ENCODE data around the gene REEP5. TPM values are rescaled to one million over a fixed set of nuclear protein-coding genes. Genes with fewer than 3 reads are reported as not detected.

REEP5 gene
- total and polyA plus RNA-seq, 2 of the 8 experiments (the other 6 are each of a cell fraction or from before 2014, with no cell fraction given): 58.3 to 94.3 TPM

DNA sequence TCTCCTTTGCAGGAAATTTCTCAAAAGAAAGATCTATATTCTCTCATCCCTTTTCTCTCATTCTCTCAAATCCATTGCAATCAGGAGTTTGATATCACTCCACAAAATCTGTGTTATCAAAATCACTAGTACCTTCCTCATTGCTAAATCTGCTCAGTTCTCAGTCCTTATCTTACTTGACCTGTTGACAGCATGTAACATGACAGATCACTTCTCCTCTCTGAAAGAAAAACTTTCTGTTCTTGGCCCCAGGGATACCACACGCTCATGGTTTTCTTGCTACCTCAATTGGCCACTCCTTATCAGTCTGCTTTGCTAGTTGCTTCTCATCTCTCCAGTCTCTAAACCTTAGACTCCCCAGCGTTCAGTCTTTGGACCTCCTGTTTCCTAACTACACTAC is 38.8 kb downstream of the REEP5 start:
- peaks cover 3 to 7% of the 10 kb centered on the region in 2 experiments for H4K20me1 ChIP-seq (replicated peaks in 1 of 2; ENCODE audit: control insufficient read depth in 1 of 2, insufficient read depth in 2 of 2, low read length in 2 of 2)

More for the DNA sequence above, 38.8 kb downstream of the REEP5 start:
- H2BK20ac ChIP-seq (ENCODE audit: low read length): no peak overlapping the region
- H2AFZ ChIP-seq (ENCODE audit: low read length): no peak overlapping the region
- H3K56ac ChIP-seq (replicated peaks; ENCODE audit: insufficient read length, low read depth, low read length): no peak overlapping the region
- H3K23ac ChIP-seq (ENCODE audit: insufficient read length): no peak overlapping the region
- 91% methylated on average over 2 of the region's 2 CpGs; no CpG with 5 or more reads in 1 of the 2 experiments for WGBS, 2 experiments (ENCODE audit: extremely low coverage in 1 of 2, insufficient coverage in 1 of 2, insufficient read length in 1 of 2, insufficient replicate concordance in 2 of 2, low coverage in 1 of 2, low lambda C conversion rate in 2 of 2, missing lambda C conversion rate in 1 of 2)
- H3K27me3 ChIP-seq (replicated peaks in 1 of 4; ENCODE audit: control insufficient read depth in 3 of 4, extremely low read depth in 1 of 4, insufficient read depth in 3 of 4, low read length in 3 of 4): peaks cover 0 to 1% (median 0%) of the 10 kb centered on the region in 4 experiments; a peak in 1 of 7 replicates
- no peak overlapping the region for H3K14ac ChIP-seq (ENCODE audit: insufficient read length)
- TF ChIP-seq BCL11A (IDR thresholded peaks at IDR 0.05; ENCODE audit: low read depth in 2 of 2, low read length in 2 of 2) (no peak), SP4 (IDR thresholded peaks at IDR 0.05; ENCODE audit: low read length) (no peak), CTBP2 (IDR thresholded peaks at IDR 0.05; ENCODE audit: borderline replicate concordance, insufficient read depth, insufficient read length, low read length) (no peak), EP300 (IDR thresholded peaks at IDR 0.05; ENCODE audit: borderline replicate concordance in 1 of 2, low read depth in 2 of 2, low read length in 2 of 2) (no peak)
- no peak overlapping the region for H3K4me2 ChIP-seq (ENCODE audit: insufficient read depth in 1 of 2, low read depth in 2 of 2, low read length in 2 of 2)
- no peaks in the 10 kb centered on the region for H3K4me1 ChIP-seq (replicated peaks in 1 of 4; ENCODE audit: control insufficient read depth in 3 of 4, insufficient read depth in 4 of 4, low read length in 3 of 4)
- no peak overlapping the region for H2BK120ac ChIP-seq (replicated peaks; ENCODE audit: low read depth, low read length)
- no peak overlapping the region for H3K4me3 ChIP-seq (ENCODE audit: extremely low read depth in 1 of 4, insufficient read depth in 2 of 4, low read depth in 3 of 4, low read length in 4 of 4)
- no peak overlapping the region for H2BK5ac ChIP-seq (ENCODE audit: low read depth, low read length)
- H2BK15ac ChIP-seq (ENCODE audit: low read length): no peak overlapping the region
- no peaks in the 10 kb centered on the region for H3K79me1 ChIP-seq (ENCODE audit: low read depth, low read length)
- FAIRE-seq: no peak
- H3K4ac ChIP-seq (replicated peaks; ENCODE audit: insufficient read length, low read depth, low read length): no peak overlapping the region
- H3K18ac ChIP-seq (ENCODE audit: extremely low read depth, low read length): no peak overlapping the region
- H4K8ac ChIP-seq (ENCODE audit: extremely low read depth, insufficient read depth, low read length): no peak overlapping the region
- POLR2A ChIA-PET (ENCODE audit: partially characterized antibody): interaction anchor here (0.6 to 2.3 kb wide), 4 partner anchors 12 to 695 kb away, joined by 3 to 5 read pairs (median 4); partner anchors contain the start of gene SRP19
- H3K9me3 ChIP-seq (ENCODE audit: insufficient read depth in 2 of 2, low read depth in 1 of 2, low read length in 1 of 2): no peaks in the 10 kb centered on the region
- H4K91ac ChIP-seq (replicated peaks; ENCODE audit: insufficient read length, low read length): no peak overlapping the region
- no peaks in the 10 kb centered on the region for H3K79me2 ChIP-seq (ENCODE audit: control insufficient read depth in 1 of 2, insufficient read depth in 2 of 2, low read length in 2 of 2)
- H3K27ac ChIP-seq (ENCODE audit: low read depth, low read length): no peak overlapping the region
- H3K36me3 ChIP-seq (ENCODE audit: control insufficient read depth in 2 of 4, insufficient read depth in 4 of 4, low read length in 3 of 4): peaks cover 0 to 52% (median 19%) of the 10 kb centered on the region in 4 experiments; a peak in 6 of 8 replicates
- DNase-seq (ENCODE audit: low read depth in 1 of 2, low spot score in 2 of 2): no peak
- H2AK5ac ChIP-seq (ENCODE audit: low read depth, low read length): no peak overlapping the region
- CTCF ChIA-PET (ENCODE audit: partially characterized antibody): interaction anchor here (3.8 kb wide), 1 partner anchor 13 kb away, joined by 22 read pairs; no protein-coding TSS in a partner anchor
- H4K5ac ChIP-seq (ENCODE audit: insufficient read length, low read depth, low read length): no peak overlapping the region
- H2BK12ac ChIP-seq (ENCODE audit: low read depth, low read length): no peak overlapping the region
- H3K23me2 ChIP-seq (ENCODE audit: low read depth, low read length): no peaks in the 10 kb centered on the region; the same call in 1 of the 2 replicates
- H3K9ac ChIP-seq (replicated peaks in 1 of 4; ENCODE audit: extremely low read depth in 1 of 4, low read depth in 3 of 4, low read length in 3 of 4): no peak overlapping the region
